ENCODE measurements around the gene TMEM170A.
"Not testable (repeated sequence)": the region's sequence is repeated elsewhere in the genome, so short reads cannot be mapped to it uniquely, and the experiment has no call there.

The TMEM170A gene

GRCh38 chr16:75479421-75479990, 15.0 kb upstream of the TMEM170A start:
- DNase-seq = no peak

- DNase-seq = no peak
Observed at GRCh38 chr16:75478480-75479345, 14.2 kb upstream of the TMEM170A start.

GRCh38 chr16:75477680-75478473, 13.4 kb upstream of the TMEM170A start:
- DNase-seq = no peak

- no peak for DNase-seq
Observed at GRCh38 chr16:75476817-75477216, 12.3 kb upstream of the TMEM170A start.

GRCh38 chr16:75475420-75475847, 10.9 kb upstream of the TMEM170A start:
- DNase-seq = no peak

GRCh38 chr16:75472908-75473877, 8.7 kb upstream of the TMEM170A start:
- no peak for DNase-seq

GRCh38 chr16:75471723-75472633, 7.5 kb upstream of the TMEM170A start:
- peak; percentile 39 to 75 for DNase-seq

- no peak for DNase-seq
Observed at GRCh38 chr16:75466760-75467159, 2.3 kb upstream of the TMEM170A start.

- peak; percentile 63 to 75 for DNase-seq
Observed at GRCh38 chr16:75463389-75464121, 934 bp downstream of the TMEM170A start.

- no peak for DNase-seq
Observed at GRCh38 chr16:75462806-75463205, 1.7 kb downstream of the TMEM170A start.

- no peak for DNase-seq
Observed at GRCh38 chr16:75461575-75461974, 2.9 kb downstream of the TMEM170A start.

GRCh38 chr16:75460446-75460845, 4.0 kb downstream of the TMEM170A start:
- DNase-seq = no peak

- DNase-seq = no peak
Observed at GRCh38 chr16:75459691-75460090, 4.8 kb downstream of the TMEM170A start.

GRCh38 chr16:75458439-75458838, 6.0 kb downstream of the TMEM170A start:
- DNase-seq = no peak

GRCh38 chr16:75458029-75458428, 6.5 kb downstream of the TMEM170A start:
- DNase-seq = no peak

GRCh38 chr16:75457485-75458021, 6.9 kb downstream of the TMEM170A start:
- no peak for DNase-seq

- no peak for DNase-seq
Observed at GRCh38 chr16:75456971-75457370, 7.5 kb downstream of the TMEM170A start.

GRCh38 chr16:75456486-75456885, 8.0 kb downstream of the TMEM170A start:
- DNase-seq = not testable (repeated sequence)

- DNase-seq = peak; percentile 36 to 38
Observed at GRCh38 chr16:75455677-75456076, 8.8 kb downstream of the TMEM170A start.

Measured in NCI-H524 (cell line).